D341Med (cell line): Measurements from ENCODE around the gene CDK17.

Source experiments
- DNase-seq: peaks from one replicate; pipeline ENCODE4 v3.0.0; 2012; ENCODE audit warnings: low spot score

Gene CDK17

DNA sequence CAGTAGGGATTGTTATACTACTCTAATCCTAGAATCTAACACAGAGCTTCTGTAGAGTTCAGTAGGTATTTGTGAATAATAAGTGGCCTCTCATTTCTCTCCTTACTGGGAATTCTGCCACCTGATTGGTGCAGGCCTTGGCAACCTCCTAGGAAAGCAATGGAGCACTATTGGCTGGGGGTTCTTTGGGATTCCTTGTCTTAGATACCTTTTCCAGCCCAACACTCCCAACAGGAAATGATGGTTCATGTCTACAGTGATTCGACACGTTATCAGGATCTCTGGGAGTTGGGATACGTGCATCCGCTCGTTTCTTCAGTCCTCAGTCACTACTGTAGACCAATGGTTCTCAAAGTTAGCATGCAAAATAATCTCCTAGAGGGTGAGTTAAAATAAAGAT is 138.7 kb downstream of the CDK17 start:
- DNase-seq, result no peak

DNA sequence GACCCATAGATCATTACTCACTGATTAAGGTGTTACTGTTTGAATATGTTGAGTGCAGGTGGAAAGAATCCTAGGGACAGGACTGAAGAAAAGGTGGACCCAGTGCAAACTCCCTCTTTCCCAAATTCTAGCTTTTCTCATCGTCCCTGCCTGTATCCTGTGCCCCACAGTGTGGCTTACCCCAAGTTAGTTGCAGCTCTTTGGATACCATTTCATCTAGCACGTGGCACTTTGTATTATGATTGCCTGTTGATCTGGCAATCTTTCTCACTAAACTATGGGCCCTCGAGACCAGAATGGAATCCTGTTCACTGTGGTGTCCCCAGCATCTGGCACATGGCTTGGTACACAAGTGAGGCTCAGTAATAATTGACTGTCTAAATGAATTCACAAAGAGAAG is 139.6 kb downstream of the CDK17 start:
- no peak for DNase-seq

DNA sequence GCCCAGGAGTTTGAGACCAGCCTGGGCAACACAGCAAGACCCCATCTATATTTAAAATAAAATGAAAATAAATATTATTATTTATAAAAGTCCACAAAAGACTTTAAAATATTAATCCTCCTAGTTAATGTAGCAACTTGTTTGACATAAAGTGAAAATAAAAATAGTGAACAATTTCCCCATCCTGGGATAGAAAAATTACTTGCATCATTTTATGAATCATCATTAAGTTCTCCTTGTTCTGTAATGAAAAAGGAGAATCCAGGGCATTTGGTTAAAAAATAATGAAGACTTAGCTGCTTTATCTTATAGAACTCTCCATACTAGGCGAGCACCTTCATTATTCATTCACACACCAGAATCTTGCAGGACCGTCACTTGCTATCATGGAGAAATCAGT is 140.0 kb downstream of the CDK17 start:
- DNase-seq, result no peak

DNA sequence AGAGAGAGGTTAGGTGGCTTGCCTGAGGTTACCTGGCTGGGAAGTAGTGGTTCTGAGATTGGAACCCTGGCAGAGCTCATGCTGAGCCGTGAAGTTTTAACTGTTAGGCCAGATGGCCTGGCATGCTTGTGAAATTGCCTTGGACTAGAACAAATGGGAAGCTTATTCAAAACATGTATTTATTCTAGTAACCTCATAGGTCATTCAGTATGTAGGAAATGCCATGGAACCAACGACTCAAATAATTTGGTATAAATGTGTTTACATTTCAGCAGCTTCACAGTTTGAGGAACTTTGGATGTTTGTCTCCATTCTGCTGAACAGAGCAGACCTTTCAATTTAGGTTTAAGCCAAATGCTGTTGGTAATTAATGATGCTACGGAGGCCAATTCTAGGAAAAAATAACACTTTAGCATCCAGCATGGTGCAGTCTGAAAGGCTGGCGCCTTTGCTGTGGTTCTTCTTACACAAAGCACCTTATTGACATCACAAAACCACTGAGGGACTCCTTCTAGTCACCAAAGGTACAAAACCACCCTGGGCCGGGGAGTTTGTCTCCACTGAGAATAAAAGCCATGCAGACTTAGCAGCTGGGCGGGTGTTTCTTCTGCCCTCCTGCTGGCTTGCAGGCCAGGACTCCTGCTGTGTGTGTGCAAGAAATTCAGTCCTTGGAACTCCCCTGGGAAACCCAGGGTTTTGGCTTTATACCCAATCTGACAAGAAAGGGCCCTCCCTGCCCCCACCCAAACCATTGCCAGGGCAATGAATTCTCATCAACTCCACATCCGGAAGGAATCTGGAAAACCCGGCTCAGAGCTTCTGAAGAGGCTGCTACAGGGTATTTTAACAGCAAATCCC is 141.9 kb downstream of the CDK17 start:
- DNase-seq, result peak; percentile 63

DNA sequence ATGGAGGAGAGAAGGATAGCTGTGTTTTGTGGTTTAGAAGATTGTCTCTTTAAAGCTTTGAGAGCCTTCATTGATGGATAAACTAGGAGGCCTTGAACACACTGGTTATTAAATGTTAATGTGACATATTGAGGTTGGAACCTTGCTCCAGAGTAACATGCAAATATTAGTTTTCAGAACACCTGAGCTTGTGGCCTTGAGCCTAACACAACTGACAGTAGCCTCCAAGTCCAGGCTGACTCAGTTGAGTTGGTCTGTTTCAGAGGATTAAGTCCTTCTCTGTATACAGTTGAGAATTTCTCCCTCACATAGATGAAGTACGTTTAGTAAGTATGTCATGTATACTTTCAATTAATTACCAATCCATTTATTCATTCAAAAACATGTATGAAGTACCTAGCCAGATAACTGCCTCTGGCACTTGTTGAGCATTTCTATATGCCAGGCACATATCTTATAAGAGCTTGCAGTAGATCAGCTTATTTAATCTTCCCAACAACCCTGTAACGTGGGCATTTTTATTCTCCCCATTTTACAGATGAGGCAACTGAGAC is 142.6 kb downstream of the CDK17 start:
- no peak for DNase-seq

DNA sequence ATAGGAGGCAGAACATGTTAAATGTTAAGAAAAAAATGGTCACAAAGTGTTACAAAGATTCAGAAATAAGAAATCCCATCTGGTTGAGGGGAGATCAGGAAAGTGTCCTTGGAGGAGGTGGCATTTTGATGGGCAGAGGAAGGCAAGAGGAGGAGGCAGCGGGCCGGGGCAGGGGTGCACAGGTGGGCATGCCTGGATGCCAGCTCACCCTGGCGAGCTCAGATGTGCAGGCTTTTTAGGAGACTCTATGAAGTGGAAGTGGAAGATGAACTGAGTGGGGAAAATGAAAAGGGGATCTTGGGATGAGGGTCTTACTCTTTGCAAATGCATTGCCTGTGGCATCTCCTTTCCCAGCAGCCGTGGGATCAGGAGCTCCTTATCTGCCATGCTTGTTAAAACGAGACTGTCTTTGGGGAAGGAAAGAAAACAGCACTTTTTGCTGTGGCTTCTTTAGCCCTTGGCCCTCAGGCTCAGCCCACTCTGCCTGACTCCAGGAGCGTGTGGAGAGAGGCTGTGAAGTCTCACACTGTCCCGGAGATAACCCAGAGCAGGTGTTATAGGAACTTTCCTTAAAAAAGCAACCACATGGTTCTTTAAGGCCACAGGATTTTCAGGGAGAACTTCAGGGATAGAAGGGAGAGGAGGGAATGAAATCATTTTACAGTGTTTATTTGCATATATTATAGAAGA is 143.4 kb downstream of the CDK17 start:
- DNase-seq, result no peak

DNA sequence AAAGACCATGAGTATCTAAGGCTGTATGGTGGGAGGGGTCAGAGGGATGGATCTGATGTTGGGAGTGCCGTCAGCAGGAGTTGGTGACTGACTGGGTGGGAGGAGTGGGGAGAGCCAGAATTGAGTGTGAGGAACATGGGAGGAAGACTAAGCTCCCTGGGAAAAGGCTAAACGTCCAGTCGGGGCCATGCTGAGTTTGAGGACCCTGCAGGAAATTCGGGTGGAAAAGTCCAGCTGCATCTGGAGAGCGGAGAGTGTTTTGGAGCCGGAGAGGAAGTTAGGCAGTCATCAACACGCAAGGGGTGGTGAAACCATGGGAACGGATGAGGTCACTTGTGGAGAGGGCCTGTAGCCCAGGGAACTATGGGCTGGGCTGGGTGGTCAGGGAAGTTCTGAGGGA is 145.2 kb downstream of the CDK17 start:
- no peak for DNase-seq

DNA sequence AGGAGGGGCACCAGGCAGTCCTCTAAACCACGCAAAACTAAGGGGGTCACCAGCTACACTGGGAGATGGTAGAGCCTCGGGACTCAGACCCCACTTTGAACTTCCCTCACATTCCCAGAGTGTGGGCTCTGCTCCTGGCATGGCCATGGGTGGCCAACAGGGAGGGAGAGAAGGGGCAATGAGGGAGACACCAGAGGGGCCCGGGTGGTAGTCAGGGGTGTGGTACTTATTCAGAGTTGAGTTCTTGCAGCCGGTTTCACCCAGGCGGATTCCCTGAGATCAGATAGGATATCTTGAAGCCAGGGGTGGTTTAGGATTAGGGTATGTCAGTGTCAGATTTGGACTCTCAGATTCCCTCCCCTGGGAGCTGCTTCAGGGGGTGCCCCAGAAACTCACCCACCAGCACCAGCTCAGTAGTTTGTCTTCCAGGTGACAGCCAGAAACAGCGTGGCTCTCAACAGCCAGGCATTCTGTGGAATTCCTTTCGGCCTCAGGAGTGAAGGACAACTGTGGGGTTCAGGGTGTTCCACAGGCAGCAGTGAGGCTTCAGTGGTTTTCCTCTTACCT is 150.0 kb downstream of the CDK17 start:
- DNase-seq, result no peak

DNA sequence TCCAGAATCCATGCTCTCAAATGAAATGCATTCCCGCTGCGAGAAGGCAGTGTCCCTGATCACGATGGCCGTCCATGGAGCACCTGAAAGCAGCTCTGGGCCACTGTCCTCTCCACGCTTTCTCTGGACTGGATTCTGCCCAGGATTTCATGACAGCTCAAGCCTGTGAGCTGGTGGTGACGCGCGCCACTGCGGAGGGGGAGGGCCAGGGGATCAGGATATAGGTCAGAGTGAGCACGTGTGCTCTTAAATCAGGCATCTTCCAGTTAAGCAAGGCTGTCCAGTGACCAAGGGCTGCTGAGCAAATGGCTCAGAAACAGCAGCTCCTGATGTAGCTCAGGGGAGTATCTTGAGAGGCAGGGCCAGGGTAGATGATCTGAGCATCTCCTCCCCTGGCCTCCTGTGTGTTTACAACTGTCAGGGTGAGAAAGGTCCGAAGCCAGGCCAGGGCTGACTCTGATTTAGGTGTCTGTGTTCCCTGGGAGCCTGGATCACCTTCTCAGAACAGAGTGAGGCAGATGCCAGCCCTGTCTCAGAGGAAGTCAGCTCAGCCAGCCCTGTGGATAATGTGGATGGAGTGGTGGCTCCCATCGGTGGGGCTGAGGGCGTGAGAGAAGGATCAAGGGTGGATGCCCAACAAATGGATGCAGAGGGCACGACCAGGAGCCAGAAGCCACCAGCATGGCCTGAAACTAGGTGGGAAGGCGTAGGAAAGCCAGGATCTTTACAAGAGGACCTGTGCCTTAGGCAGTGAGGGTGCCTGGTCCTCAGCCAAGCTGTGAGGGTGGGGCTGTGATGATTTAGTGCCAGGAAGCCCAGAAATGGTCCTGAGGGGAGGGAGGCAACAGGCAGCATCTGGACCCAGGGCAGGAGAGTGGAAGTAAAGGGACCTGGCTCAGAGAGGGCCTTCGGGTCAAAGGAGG is 150.8 kb downstream of the CDK17 start:
- no peak for DNase-seq

DNA sequence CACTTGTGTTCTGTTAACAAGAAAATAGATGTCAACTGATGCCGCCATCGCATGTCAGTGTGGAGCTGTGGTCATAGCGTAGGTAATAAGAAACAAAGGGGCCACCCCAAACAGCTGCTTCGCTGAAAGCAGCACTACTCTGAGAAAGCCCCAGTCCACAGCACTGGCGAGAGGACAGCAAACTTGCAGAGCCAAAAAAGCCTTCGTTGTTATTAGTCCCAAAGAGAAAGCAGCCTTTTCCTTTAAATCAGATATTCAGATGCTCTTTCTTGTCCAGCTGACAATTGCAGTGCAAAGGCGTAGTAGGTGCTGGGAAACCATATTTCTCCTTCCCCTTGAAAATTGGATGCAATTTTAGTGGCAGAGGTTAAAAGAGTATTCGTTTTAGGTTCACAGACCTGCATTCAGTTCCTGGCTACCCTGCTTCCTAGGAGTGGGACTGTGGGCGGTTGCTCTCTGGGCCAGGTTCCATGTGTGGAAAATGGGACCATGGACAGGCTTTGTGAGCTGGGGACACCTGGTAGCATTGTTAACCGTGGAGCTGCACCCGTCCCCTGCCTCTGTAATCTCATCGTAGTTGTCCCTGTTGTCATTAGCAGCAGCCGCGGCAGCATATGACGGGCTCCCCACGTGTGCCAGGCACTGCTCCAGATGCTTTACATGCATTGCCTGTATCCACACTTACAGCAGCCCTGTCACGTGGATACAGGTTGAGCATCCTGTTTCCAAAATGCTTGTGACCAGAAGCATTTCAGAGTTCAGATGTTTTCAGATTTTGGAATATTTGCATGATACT is 151.9 kb downstream of the CDK17 start:
- no peak for DNase-seq

DNA sequence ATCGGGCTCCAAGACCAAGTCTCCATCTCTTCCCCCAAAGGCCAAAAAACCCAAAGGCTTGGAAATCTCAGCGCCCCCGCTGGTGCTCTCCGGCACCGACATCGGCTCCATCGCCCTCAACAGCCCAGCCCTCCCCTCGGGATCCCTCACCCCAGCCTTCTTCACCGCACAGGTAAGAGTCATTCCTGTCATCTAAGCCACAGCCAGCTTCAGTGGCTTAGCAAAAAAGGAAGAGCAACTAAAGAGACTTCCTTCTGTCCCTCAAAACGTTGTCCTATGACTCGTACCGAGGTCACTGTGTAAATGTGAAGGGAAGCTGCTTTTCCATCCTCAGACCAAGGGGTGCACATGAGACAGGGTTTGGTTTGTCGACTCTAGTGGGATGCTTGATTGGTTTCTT is 152.7 kb downstream of the CDK17 start:
- no peak for DNase-seq

DNA sequence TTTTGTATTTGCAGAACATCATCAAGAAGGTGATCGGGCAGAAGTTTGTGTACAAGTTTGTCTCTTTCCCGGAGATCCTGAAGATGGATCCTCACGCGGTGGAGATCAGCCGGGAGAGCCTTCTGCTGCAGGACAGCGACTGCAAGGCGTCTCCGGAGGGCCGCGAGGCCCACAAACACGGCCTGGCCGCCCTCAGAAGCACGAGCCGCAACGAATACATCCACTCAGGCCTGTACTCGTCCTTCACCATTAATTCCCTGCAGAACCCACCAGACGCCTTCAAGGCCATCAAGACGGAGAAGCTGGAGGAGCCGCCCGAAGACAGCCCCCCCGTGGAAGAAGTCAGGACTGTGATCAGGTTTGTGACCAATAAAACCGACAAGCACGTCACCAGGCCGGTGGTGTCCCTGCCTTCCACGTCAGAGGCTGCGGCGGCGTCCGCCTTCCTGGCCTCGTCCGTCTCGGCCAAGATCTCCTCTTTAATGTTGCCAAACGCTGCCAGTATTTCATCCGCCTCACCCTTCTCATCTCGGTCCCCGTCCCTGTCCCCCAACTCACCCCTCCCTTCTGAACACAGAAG is 153.2 kb downstream of the CDK17 start:
- DNase-seq, result no peak

DNA sequence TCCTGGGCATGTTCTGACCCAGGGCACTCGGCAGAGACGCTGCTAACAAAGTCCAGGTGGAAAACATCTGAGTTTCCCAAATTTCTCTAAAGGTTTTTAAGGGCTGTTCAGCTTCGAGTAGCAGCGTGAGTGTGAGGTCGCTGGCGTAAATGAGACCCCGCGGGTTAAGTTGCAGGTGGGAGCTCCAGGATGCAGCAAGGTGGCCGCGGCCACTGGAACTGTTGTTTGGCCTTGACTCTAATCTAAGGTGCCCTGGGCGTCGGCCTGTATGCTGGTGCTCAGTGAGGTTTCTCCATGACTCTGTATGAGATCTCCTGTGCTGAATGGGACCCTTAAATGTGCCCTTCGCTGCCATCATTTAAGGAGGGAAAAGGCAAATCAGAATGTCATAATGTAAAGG is 155.4 kb downstream of the CDK17 start:
- DNase-seq, result no peak

DNA sequence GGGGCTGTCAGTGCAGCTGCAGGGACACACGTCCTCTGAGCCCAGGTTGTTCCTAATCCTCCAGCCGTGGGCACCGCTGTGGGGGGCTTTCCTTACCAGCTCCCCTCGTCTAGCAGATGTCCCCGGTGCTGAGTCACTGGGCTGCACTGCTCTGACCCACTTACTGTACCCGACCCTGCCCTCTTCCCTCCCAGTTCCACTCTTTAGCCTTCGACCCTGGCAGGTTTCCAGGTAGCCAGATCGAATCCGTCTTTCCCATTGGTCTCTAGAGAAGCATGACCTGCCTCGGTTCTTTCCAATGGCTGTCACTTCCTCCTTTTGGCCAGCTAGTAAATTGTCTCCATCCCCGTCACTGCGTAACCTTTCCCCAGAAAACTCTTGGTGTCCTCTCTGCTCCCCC is 157.6 kb downstream of the CDK17 start:
- no peak for DNase-seq

DNA sequence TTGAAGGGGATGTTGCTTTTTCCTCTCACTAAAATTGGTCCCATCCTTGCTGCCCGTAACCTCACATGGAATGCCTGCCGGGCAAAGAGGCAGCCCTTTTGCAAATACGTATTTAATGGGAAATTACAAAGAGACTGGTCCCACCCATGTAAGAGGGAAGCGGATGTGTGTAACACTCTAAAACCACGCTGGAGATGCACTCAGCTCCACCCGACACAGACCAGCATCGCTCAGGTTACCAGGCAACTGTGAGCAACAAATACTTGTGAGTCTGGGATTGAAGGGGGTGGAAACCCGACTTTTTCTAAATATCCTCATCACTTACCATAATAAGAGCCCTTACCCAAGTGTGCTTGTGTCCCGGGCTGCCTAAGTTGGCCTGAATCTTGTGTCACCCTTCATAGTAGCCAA is 158.4 kb downstream of the CDK17 start:
- no peak for DNase-seq

DNA sequence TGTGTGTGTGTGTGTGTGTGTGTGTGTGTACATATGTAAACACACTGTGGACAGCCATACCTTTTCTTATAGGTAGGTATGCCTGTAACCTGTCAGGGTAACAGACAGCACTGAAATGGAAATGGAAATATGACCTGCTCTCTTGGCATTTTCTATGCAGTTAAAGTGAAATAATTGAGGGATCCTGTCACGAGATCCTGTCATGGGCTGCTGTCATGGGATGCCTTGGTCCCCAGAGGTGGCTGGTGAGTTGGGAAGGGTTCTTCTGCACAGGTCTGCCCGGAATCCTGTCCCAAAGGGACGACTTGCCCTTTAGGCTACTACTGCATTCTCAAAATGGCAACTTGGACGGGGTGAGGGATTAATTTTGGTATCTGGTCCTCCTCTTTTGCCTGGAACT is 158.8 kb downstream of the CDK17 start:
- no peak for DNase-seq

DNA sequence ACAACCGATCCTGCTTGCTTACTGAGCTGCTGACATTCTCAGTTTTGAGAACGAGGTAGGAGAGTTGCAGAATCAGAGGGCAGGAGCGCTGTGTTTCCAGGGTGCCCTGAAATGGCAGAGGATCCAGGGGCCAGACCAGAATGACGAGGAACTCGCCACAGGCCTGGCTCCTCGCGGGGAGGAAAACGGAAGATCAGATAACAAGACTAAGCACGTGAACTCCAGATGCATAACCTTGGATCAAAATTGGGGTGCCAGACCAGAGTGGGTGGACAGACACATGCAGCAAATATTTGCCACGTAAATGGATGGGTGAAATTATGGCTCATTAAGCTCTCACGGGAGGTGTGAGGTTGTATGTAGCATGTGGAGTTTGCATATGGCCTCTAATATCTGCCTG is 159.6 kb downstream of the CDK17 start:
- DNase-seq, result no peak

DNA sequence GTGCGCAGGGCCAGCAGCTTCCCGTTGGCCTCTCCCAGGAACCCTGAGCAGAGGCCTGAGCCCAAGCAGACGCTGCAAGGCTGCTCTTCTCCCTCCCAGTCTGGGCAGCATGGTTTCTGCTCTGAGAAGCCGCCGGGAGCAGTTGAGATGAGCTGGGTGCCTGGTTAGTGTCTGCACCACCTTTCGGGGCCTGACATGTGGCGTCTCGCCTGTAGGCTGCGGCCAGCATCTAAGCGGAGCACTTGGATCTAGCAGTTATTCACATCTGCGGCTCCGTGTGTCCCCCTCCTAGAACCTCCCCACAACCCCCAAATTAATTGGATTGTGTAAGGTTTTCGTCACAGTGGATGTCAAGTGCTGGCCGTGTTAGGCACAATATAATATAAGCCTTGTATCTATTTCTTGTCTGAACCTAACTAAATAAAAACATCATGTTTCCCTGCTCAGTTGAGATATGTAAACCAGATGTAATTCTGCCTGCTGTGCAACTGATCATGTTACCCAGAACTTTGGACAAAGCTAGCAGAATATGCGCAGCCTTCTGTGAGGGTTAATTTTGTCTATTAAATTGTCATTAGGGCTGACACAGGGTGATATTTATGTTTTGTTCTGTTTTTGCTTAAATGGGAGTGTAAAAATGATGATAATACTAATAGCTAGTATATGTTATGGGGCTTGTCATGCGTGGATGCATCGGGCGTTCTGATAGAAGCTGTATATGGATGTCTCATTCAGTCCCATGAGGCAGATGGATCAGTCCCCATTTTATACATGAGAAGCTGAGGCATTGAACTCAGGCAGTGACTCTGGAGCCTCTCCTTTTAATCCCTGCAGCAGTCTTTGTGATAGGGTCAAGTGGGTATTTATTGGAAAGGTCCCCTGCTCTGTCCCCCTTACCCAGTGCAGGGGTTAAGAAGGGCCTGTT is 160.3 kb downstream of the CDK17 start:
- DNase-seq, result no peak

DNA sequence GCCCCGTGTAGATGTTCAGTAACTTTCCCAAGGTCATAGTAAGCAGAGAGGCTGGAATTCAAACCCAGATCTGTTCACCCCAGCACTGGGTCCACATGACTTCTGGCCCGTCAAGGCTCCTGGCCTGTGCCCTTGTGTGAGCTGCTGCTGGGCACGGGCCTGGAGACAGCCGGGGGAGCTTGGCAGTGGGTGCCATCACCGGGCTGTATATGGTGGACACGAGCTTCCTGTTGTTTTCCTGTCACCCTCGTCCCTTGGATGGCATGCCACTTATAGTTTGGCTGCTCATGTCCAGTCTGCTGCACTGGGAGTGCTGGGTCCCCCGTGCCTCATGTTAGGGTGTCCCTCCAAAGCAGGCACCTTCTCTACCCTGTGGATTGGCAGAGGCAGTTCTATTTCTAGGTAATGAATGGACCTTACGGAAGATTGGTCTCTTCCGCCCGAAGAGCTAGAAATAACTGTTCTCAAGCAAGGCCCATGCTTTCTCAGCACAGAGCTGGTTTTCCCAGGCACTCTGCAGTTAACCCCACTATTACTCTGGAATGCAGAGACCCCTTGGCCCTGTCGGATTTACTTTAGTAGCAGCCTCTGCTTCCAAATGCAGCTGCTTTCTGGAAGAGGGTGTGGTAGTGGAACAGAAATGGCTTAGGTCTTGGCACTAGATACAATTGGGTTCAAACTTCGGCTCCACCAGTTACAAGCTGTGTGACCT is 161.7 kb downstream of the CDK17 start:
- no peak for DNase-seq
